ENCODE data around the gene CASR.

The CASR gene

GRCh38 chr3:122331886-122332285 lies 148.4 kb downstream of the CASR start:
- H3K9ac ChIP-seq (ENCODE audit: low read length) = no peak overlapping the region
- no peaks in the 10 kb centered on the region for H3K9me2 ChIP-seq (ENCODE audit: low read depth, low read length)
- no peaks in the 10 kb centered on the region for H4K20me1 ChIP-seq (ENCODE audit: insufficient read depth, low read length)
- H3K27ac ChIP-seq (ENCODE audit: low read depth, low read length, poor library complexity, severe bottlenecking) = no peak overlapping the region
- no peaks in the 10 kb centered on the region for H3K36me3 ChIP-seq (ENCODE audit: insufficient read depth, low read length)
- no peak overlapping the region for H2AFZ ChIP-seq (ENCODE audit: low read length)
- TF ChIP-seq CTCF (IDR thresholded peaks at IDR 0.05; ENCODE audit: low read length) (no peak), EZH2 (IDR thresholded peaks at IDR 0.05; ENCODE audit: borderline replicate concordance, low read length) (no peak)
- no peak overlapping the region for H3K4me2 ChIP-seq (ENCODE audit: low read length)
- H3K27me3 ChIP-seq (ENCODE audit: insufficient read depth, low read length) = 0 out of 2 replicates have a peak, but pooled peaks cover 4% of the 10 kb centered on the region
- no peaks in the 10 kb centered on the region for H3K4me1 ChIP-seq (ENCODE audit: insufficient read depth, low read length, severe bottlenecking)
- H3K4me3 ChIP-seq (ENCODE audit: low read depth, low read length, poor library complexity, severe bottlenecking) = no peak overlapping the region
- H3K79me2 ChIP-seq (ENCODE audit: insufficient read depth, low read length) = no peaks in the 10 kb centered on the region
- no peaks in the 10 kb centered on the region for H3F3A ChIP-seq (ENCODE audit: insufficient read depth, low read length)
- no peaks in the 10 kb centered on the region for H3K9me3 ChIP-seq (ENCODE audit: low read length)

DNA sequence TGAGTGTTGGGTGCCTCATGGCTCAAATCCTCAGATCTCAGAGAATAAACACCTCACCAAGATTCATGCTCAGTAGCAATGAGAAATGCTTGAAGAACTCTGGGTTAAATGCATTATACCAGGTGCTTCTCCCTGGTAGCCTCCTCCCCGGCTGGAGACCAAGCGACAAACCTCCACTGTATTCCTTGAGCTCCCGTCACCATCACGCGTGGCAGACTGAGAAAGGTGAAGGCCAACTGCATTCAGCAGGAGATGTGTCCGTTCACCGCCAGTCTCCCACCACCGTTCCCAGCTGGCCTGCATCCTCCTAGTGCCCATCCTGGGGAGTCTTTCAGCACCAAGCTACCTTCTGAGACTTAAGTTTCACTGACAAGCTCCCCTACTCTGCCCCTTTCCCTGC lies 149.1 kb downstream of the CASR start:
- H3K4me3 ChIP-seq (ENCODE audit: low read depth, low read length, poor library complexity, severe bottlenecking) = no peak overlapping the region
- H3K4me1 ChIP-seq (ENCODE audit: insufficient read depth, low read length, severe bottlenecking) = no peaks in the 10 kb centered on the region
- no peaks in the 10 kb centered on the region for H3K79me2 ChIP-seq (ENCODE audit: insufficient read depth, low read length)
- H3K27ac ChIP-seq (ENCODE audit: low read depth, low read length, poor library complexity, severe bottlenecking) = no peak overlapping the region
- H3K27me3 ChIP-seq (ENCODE audit: insufficient read depth, low read length) = 0 out of 2 replicates have a peak, but pooled peaks cover 4% of the 10 kb centered on the region
- H2AFZ ChIP-seq (ENCODE audit: low read length) = no peak overlapping the region
- H3K9me3 ChIP-seq (ENCODE audit: low read length) = no peaks in the 10 kb centered on the region
- TF ChIP-seq EZH2 (IDR thresholded peaks at IDR 0.05; ENCODE audit: borderline replicate concordance, low read length) = no peak
- no peak for TF ChIP-seq CTCF (IDR thresholded peaks at IDR 0.05; ENCODE audit: low read length)
- no peaks in the 10 kb centered on the region for H3F3A ChIP-seq (ENCODE audit: insufficient read depth, low read length)
- H3K9me2 ChIP-seq (ENCODE audit: low read depth, low read length) = no peaks in the 10 kb centered on the region
- no peaks in the 10 kb centered on the region for H4K20me1 ChIP-seq (ENCODE audit: insufficient read depth, low read length)
- H3K4me2 ChIP-seq (ENCODE audit: low read length) = no peak overlapping the region
- no peaks in the 10 kb centered on the region for H3K36me3 ChIP-seq (ENCODE audit: insufficient read depth, low read length)
- no peak overlapping the region for H3K9ac ChIP-seq (ENCODE audit: low read length)

All from OCI-LY1 (cell line).